Measurements from ENCODE around the gene EVA1A.

The EVA1A gene

DNA sequence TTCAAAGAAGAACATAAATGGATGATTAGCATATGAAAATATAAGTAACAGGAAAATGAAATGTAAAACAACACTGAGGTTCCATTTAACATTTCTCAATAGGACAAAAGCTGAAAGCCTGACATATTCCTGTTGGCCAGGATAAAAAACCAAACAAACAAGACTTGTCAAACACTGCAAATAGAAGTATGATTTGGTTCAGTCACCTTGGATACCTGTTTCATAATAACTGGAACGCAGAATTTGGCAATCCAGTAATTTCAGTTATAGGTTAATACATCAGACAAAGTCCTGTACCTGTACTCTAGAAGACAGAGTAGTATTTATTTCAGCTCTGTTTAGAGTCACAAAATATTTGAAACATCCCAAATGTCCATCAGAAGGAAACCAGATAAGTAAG lies 16.5 kb upstream of the EVA1A start:
- no peak for DNase-seq (ENCODE audit: low read depth)
- TF ChIP-seq, protein P1, sequence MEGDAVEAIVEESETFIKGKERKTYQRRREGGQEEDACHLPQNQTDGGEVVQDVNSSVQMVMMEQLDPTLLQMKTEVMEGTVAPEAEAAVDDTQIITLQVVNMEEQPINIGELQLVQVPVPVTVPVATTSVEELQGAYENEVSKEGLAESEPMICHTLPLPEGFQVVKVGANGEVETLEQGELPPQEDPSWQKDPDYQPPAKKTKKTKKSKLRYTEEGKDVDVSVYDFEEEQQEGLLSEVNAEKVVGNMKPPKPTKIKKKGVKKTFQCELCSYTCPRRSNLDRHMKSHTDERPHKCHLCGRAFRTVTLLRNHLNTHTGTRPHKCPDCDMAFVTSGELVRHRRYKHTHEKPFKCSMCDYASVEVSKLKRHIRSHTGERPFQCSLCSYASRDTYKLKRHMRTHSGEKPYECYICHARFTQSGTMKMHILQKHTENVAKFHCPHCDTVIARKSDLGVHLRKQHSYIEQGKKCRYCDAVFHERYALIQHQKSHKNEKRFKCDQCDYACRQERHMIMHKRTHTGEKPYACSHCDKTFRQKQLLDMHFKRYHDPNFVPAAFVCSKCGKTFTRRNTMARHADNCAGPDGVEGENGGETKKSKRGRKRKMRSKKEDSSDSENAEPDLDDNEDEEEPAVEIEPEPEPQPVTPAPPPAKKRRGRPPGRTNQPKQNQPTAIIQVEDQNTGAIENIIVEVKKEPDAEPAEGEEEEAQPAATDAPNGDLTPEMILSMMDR (conservative IDR thresholded peaks at IDR 0.05; ENCODE audit: low read length) = no peak
- no peak overlapping the region for H3K4me3 ChIP-seq (ENCODE audit: low read length)

DNA sequence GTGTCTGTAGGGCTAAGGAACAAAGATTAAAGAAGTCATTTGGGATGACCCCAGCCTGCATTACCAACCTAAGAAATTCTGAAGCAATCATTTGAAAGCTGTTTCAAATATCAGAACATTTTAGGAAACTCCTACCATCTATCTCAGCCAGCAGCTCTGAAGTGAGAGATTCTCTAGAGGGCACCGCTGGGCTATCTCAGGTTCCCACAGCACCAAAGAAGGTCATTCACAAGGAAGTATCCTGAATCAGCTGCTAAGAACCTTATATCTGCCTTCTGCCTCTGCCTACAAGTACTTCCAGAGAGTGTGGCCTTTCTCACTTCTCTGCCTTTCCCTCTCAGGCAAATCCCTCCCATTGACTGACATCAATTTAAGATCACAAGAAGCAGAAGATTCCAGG lies 13.4 kb upstream of the EVA1A start:
- peak; percentile 46 for DNase-seq (ENCODE audit: low read depth)
- TF ChIP-seq, protein P1 (conservative IDR thresholded peaks at IDR 0.05; ENCODE audit: low read length) = peak; percentile 32

DNA sequence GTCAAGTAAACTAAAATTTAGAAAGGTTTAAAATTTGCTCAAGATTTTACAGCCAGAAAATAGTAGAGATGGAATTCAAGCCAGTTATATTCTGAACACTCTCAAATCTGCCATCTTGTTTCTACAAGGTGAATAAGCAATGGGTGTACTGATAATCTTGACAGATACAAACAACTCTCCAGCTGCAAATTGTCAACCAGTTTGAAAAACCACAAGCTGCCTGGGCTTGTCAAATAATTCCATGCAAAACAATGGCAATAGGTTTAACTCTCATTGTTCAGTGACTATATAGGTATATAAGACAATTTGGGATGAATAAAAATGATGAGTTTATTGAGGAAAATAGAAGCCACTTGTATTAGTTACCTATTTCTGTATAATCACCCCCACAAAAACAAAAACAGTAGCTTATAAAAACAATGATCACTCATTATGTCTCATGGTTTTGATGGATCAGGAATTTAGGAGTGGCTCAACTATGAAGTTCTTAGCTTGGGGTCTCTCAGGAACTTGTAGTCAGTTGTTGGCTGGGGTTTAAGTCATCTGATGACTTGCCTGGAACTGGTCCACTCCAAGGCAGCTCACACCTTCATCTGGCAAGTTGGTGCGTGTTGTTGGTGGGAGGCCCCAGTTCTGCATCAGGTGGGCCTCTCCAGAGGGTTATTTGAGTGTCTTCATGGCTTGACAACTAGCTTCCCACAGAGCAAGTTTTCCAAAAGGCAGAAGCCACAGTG lies 12.6 kb upstream of the EVA1A start:
- TF ChIP-seq, protein P1 (conservative IDR thresholded peaks at IDR 0.05; ENCODE audit: low read length) = no peak
- DNase-seq (ENCODE audit: low read depth) = no peak
- H3K4me3 ChIP-seq (ENCODE audit: low read length) = no peak overlapping the region

More for the DNA sequence above, 13.4 kb upstream of the EVA1A start:
- H3K4me3 ChIP-seq (ENCODE audit: low read length) = no peak overlapping the region

DNA sequence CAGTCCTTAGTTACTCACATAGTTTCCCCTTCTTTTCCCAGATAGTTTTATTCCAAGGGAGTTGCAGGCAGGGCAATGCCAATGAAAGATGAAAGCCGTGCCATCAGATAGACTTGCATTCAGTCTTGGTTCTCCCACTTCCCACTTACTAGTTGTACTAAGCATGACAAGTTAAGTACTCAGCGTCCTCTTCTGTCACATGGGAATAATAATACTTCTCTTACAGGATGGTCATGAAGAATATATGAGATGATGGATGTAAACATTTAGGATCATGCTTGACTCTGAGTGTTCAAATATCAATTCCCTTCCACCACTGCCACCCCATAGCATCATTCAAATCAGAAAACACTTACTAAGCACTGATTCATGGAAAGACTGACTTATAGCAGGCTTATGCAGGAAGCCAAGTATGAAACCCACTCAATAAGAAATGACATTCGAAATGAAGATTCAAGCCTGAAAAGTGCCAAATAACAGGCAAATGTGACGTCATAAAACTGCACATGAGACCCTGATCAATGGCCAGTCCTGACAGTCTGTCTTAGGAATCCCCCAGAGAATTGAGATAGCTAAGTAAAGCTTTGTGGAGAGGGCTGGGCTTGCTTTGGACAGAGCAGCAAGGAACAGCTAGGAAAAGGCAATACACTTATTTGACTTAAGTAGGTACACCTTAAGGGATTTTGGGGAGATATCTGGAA lies 11.1 kb upstream of the EVA1A start:
- no peak overlapping the region for H3K4me3 ChIP-seq (ENCODE audit: low read length)
- TF ChIP-seq, protein P1 (conservative IDR thresholded peaks at IDR 0.05; ENCODE audit: low read length) = no peak
- no peak for DNase-seq (ENCODE audit: low read depth)

DNA sequence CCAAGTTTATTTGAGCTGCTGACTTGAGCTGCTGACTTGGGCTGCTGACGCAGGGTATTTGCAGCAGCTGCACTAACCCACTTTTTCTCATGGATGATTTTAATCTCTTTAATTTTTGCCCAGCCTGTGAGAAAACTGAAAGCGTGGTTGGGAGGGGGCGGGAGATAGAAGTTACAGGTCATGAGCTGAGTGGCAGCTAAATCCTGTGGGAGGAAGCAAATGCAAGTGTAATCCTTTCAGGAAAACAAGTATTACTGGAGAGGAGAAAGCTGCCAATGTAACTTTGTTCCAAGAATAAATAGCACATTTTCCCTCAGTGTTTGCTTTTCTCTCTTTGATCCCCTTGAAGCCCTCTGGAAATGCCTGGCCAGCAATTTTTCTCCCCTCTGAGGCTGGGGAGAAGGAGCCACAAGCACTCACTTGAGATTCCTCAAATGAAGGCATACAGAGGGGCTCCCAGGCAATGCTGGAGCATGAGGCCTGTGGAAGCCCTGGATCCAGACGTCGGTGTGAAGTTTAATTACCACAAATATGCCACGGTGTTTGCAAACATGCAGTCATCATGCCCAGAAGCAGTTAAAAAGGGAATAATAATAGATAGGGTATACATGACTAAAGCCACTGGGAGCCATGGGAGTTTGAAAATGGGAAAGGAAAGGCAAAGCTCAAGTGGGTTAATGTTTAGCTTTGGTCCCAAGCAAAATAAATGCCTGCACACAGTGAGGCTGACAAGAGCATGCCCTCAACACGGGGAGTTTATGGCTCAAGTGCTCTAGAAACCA lies 10.4 kb upstream of the EVA1A start:
- TF ChIP-seq, protein P1 (conservative IDR thresholded peaks at IDR 0.05; ENCODE audit: low read length) = no peak
- no peak overlapping the region for H3K4me3 ChIP-seq (ENCODE audit: low read length)
- peak; percentile 31 for DNase-seq (ENCODE audit: low read depth)

DNA sequence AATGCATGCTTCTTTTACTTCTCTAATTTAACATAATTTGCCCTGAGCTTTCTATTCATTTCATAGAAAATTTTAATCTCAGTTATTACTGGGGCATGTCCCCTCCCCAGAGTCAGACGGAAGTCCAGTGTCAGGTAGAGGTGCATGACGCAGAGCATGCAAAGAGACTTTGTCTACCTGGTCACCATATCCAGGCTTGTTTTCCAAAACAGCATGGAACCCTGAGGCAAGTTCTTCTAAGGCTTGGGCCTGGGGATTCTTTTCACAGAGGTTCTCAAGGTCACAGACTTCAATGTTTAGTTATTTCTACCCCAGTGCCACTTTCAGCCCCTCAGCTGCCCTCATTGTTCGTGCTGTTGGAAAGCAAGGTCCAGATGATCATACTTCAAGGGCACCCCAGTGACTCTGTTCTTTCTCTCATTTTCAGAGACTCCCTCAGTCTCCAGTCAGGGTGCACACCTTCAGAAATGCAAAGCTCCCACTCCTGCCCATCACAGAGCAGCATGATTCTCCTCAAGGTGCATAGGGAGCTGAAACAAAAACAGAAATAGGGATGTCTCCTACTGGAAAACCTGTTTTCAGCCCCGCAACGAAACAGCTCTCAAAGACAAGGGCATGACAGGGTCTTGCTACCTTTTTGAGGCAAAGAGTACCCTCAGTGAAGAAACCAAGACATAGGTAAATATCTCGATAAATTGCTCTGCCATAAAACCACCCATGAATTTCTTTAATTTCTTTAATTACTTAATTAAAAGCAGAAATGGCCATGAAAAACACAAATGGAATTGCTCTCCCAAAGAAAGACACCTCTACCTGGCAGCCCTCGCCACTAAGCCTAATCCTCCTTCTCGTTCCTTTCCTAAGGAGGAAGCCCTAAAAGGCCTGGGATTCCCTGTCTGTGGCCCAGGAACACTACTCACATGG lies 9.5 kb upstream of the EVA1A start:
- H3K4me3 ChIP-seq (ENCODE audit: low read length) = no peak overlapping the region
- no peak for DNase-seq (ENCODE audit: low read depth)
- TF ChIP-seq, protein P1 (conservative IDR thresholded peaks at IDR 0.05; ENCODE audit: low read length) = no peak
